Ascending aorta (tissue), 2 donors: ENCODE results near the gene CEP63. TPM values are rescaled to one million over a fixed set of nuclear protein-coding genes. Genes with fewer than 3 reads are reported as not detected.
"Not testable (repeated sequence)": the region's sequence is repeated elsewhere in the genome, so short reads cannot be mapped to it uniquely, and the experiment has no call there.

Source experiments
- DNase-seq, 2 donors: peaks; one replicate each; pipeline ENCODE4 v3.0.0-alpha.2; 2019; ENCODE audit warnings: low spot score in 2 of 2
- H3K27ac ChIP-seq, 2 donors: fragments of 200-600 bp; sonication (generic); one replicate each; pipeline ENCODE4 v1.5.1; 2016 to 2017; ENCODE audit warnings: mild to moderate bottlenecking in 1 of 2
- H3K27me3 ChIP-seq: fragments of 200-600 bp; sonication (generic); one replicate; pipeline ENCODE4 v1.5.1; 2017
- H3K36me3 ChIP-seq, 2 donors: fragments of 200-600 bp; sonication (generic); one replicate each; pipeline ENCODE4 v1.5.1; 2016
- H3K4me1 ChIP-seq, 2 donors: fragments of 200-600 bp; sonication (generic); one replicate each; pipeline ENCODE4 v1.5.1; 2016 to 2017; ENCODE audit warnings: mild to moderate bottlenecking in 1 of 2
- H3K4me3 ChIP-seq, 2 donors: fragments of 200-600 bp; sonication (generic); one replicate each; pipeline ENCODE4 v1.5.1; 2016 to 2017; ENCODE audit warnings: mild to moderate bottlenecking in 1 of 2
- H3K9me3 ChIP-seq, 2 donors: fragments of 200-600 bp; sonication (generic); one replicate each; pipeline ENCODE4 v1.5.1; 2016
- CTCF ChIP-seq, 3 experiments: fragments of 200-600 bp in 2 of 3; fragments of 450-650 bp in 1 of 3; sonication (generic) in 2 of 3; IDR thresholded peaks; one replicate each; pipeline ENCODE4 v1.5.1; 2016 to 2019; ENCODE audit warnings: antibody characterized with exemption in 3 of 3, mild to moderate bottlenecking in 1 of 3, moderate library complexity in 1 of 3
- intact Hi-C: fragments of 100-400 bp; cut with DNase I; formaldehyde crosslinking; loops from one replicate; pipeline ENCODE4 v1.15.1; 2023
- total RNA-seq: library from RNA; depleted of rRNA; stranded (reverse); fragments of >200 nt; gene quantifications from one replicate; pipeline ENCODE4 v1.1.0, GENCODE V29; 2016

The CEP63 gene
- total RNA-seq, 1 donor from 2014 or later, result 5.3 TPM

- Histone ChIP-seq H3K4me1 (no peaks in the 10 kb centered on the region), H3K27ac (no peak overlapping the region), H3K4me3 (no peak overlapping the region), H3K27me3 (no peaks in the 10 kb centered on the region), H3K36me3 (peaks cover 0 to 13% of the 10 kb centered on the region in 2 donors), H3K9me3 (peaks cover 0 to 3% of the 10 kb centered on the region in 2 donors)
- no peak for TF ChIP-seq CTCF (IDR thresholded peaks at IDR 0.05)
- no peak for DNase-seq
- intact Hi-C loops, result no loop called here
These were observed 81.7 kb downstream of the CEP63 start for GRCh38 chr3:134567605-134568004.

GRCh38 chr3:134568790-134569189 lies 82.9 kb downstream of the CEP63 start:
- no peak for DNase-seq
- no peak for TF ChIP-seq CTCF (IDR thresholded peaks at IDR 0.05)
- H3K9me3 ChIP-seq, result peaks cover 0 to 9% of the 10 kb centered on the region in 2 donors
- H3K4me1 ChIP-seq, result no peaks in the 10 kb centered on the region
- no peaks in the 10 kb centered on the region for H3K27me3 ChIP-seq
- H3K27ac ChIP-seq, result no peak overlapping the region
- no peak overlapping the region for H3K4me3 ChIP-seq
- intact Hi-C loops, result no loop called here
- H3K36me3 ChIP-seq, result peaks cover 0 to 6% of the 10 kb centered on the region in 2 donors

GRCh38 chr3:134569899-134570298 lies 84.0 kb downstream of the CEP63 start:
- DNase-seq, H3K4me3 ChIP-seq, H3K27me3 ChIP-seq, H3K27ac ChIP-seq, H3K36me3 ChIP-seq, intact Hi-C loops, H3K9me3 ChIP-seq, H3K4me1 ChIP-seq: not testable (repeated sequence)

GRCh38 chr3:134576426-134576825 lies 90.6 kb downstream of the CEP63 start:
- TF ChIP-seq CTCF (IDR thresholded peaks at IDR 0.05), result no peak
- Histone ChIP-seq H3K36me3 (no peaks in the 10 kb centered on the region), H3K4me3 (no peak overlapping the region), H3K9me3 (peaks cover 0 to 5% of the 10 kb centered on the region in 2 donors), H3K4me1 (no peaks in the 10 kb centered on the region), H3K27ac (no peak overlapping the region), H3K27me3 (no peaks in the 10 kb centered on the region)
- intact Hi-C loops, result no loop called here
- DNase-seq, result no peak

- no peak for TF ChIP-seq CTCF (IDR thresholded peaks at IDR 0.05)
- H3K9me3 ChIP-seq, result peaks cover 0 to 5% of the 10 kb centered on the region in 2 donors
These were observed 91.0 kb downstream of the CEP63 start for GRCh38 chr3:134576831-134577230.

GRCh38 chr3:134579141-134579665 lies 93.3 kb downstream of the CEP63 start:
- Histone ChIP-seq H3K27me3 (no peaks in the 10 kb centered on the region), H3K36me3 (no peaks in the 10 kb centered on the region), H3K27ac (no peak overlapping the region), H3K9me3 (no peaks in the 10 kb centered on the region), H3K4me3 (no peak overlapping the region), H3K4me1 (no peaks in the 10 kb centered on the region)
- TF ChIP-seq CTCF (IDR thresholded peaks at IDR 0.05), result no peak
- intact Hi-C loops, result no loop called here
- DNase-seq, result no peak

More at GRCh38 chr3:134576831-134577230, 91.0 kb downstream of the CEP63 start:
- no peak overlapping the region for H3K27ac ChIP-seq
- H3K4me3 ChIP-seq, result no peak overlapping the region
- DNase-seq, result no peak
- H3K36me3 ChIP-seq, result no peaks in the 10 kb centered on the region
- H3K27me3 ChIP-seq, result no peaks in the 10 kb centered on the region
- no peaks in the 10 kb centered on the region for H3K4me1 ChIP-seq
- intact Hi-C loops, result no loop called here
